ENCODE results near the gene RGS17.
"Not testable (repeated sequence)": the region's sequence is repeated elsewhere in the genome, so short reads cannot be mapped to it uniquely, and the experiment has no call there.

RGS17 gene

DNA sequence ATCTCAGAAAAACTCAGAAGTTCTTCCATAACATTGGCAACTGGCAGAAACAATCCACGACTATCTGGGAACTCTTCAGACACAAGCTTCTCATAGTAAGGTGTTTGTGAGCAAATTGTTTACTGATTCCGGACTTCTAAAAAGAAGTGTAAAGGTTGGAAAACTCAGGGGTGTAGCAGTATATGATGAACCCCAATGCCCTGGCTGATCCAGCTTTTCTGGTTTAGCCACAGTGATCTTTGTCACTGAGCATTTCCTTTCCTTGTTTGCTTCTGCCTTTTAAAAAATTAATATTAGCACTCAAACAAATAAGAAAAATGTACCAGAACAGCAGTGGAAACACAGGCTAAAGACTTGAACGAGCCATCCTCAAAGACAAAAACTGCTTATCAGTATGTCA is 4.9 kb downstream of the RGS17 start:
- no peak for DNase-seq (ENCODE audit: low spot score)
- no peak for FAIRE-seq

DNA sequence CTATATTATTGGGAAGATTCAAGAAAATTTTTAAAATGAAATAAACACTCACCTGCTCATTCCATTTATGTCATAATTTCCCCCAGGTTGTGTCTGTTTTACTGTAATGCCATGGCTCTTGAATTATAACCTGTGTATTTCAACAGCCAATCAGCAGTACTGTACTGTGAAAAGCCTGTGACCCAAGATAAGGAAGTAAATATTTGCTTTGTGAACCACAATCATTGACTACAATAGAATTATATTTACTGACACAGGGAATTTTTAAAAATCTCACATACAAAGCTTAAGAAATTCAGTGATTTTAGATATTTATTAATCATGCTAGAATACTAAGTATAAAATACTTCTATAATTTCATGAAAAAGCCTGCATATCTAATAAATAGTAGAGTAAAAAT is 6.0 kb downstream of the RGS17 start:
- no peak for FAIRE-seq
- DNase-seq (ENCODE audit: low spot score), result no peak

DNA sequence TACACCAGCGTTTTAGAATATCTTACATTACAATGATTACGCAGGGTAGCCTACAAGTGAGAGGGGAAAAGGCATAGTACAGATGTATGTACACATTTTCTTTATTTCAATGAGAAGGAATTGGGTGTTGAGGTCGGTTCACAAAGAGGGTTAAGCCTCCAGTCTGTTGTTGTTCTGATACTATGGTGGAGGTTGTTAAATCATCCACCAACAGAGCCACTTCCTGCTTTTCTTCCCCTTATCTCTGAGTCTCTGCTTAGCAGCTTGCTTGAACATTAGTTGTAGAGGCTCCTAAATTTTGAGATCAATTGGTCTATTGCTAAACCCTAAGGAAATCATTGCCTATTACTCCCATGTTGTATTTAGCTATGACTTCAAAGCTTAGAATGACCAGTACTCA is 7.3 kb downstream of the RGS17 start:
- no peak for DNase-seq (ENCODE audit: low spot score)
- FAIRE-seq, result no peak

DNA sequence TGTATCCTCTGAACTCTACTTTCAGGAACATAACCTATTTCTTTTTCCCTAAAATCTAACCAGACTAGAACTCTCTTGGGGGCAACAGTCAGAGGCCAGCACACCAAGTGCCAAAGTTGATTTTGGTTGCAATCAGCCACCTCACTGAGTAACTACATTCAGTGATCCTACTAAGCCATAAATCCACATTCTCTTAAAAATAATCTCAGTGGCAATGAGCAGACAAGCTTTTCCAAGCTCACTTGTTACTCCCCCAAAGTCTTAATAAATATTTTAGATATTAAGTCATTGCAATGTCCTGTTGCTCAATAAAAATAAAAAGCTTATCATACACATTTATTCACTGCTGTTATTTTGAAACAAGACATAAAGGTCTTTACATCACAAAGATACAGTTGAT is 9.8 kb downstream of the RGS17 start:
- FAIRE-seq, result no peak
- no peak for DNase-seq (ENCODE audit: low spot score)

DNA sequence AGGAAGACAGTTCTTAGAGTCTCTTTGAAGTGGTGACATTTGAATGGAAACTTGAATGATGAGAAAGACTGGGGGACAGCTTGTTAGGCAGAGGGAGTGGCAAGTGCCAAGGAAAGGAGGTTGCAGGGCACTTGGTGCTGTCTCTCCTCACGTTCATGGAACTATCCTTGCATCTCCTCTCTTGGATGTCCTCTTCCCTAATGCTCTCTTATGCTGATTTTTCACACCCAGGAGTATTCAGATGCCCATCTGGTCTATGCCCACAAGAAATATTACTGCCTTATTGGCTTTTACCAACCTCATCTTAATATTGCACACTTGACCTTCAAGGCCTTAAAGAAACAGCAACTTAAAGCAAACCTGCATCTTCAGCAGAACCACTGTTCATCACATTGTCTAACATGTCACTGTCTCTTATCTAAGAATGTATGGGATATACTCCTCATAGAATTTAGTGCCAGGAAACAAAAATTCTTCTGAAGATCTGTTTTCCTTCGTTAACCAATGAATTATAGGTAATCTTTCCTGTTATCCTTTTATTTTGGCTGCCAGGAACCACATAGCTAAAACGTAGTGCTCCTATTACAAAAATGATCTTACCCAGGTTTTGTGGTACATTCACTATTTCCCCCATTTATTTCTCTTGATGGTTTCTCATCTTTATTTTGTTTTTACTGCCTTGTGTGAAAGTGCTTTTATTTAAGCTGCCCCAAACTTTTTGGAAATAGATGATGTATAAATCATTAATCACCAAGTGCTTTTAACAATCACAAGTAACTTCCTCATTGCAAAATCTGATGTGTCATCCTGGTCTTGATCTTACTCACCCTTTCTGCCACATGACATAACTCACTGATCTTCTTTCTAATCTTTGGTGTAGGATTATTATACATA is 12.8 kb downstream of the RGS17 start:
- DNase-seq (ENCODE audit: low spot score), result peak; percentile 71
- FAIRE-seq, result peak; percentile 90

DNA sequence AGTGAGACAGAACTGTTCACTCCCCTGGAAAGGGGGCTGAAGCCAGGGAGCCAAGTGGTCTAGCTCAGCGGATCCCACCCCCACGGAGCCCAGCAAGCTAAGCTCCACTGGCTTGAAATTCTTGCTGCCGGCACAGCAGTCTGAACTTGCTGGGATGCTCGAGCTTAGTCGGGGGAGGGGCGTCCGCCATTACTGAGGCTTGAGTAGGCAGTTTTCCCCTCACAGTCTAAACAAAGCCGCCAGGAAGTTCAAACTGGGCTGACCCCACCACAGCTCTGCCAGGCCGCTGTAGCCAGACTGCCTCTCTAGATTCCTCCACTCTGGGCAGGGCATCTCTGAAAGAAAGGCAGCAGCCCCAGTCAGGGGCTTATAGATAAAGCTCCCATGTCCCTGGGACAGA is 20.0 kb downstream of the RGS17 start:
- FAIRE-seq; DNase-seq (ENCODE audit: low spot score): not testable (repeated sequence)

DNA sequence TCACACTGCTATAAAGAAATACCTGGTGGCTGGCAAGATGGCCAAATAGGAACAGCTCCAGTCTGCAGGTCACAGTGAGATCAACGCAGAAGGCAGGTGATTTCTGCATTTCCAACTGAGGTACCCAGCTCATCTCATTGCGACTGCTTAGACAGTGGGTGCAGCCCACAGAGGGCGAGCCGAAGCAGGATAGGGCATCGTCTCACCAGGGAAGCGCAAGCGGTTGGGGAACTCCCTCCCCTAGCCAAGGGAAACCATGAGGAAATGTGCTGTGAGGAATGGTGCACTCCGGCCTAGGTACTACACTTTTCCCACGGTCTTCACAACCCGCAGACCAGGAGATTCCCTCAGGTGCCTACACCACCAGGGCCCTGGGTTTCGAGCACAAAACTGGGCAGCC is 20.5 kb downstream of the RGS17 start:
- DNase-seq (ENCODE audit: low spot score); FAIRE-seq: not testable (repeated sequence)

DNA sequence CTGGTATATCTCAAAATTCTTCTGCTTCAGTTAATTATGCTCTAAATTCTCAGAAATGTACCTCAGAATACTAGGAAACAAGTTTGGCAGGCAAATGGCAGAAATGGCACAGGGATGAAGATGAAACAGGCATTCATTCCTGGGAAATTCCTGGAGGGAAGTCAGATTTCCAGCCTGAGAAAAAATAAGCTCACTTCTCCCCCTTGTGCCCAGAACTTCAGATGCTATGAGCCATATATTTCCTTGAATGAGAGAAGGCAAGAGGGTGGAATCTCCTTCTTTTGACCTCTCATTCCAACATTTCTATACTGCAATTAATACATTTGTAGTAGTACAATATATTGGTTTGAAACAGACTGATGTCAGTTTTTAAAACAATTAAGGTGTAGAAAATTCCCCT is 22.8 kb downstream of the RGS17 start:
- FAIRE-seq (peak; percentile 28), DNase-seq (ENCODE audit: low spot score) (peak; percentile 9)

DNA sequence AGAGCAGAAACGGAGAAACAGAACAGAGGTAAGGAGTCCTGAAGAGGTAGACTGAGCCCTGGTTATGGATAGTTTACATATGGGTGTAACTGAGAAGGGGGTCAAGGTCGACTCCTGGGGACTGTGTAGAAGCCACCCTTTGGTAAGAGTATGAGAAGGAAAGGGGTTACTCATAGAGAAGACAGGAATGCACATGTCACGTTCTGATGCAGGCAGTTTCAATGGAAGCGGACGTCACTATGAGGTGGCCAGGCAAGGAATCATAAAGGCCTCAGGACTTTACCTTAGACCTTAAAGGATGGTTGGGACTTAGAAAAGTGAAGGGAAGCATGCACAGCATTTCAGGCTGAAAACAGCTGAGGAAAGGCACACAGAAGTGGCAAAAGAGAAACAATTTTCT is 25.1 kb downstream of the RGS17 start:
- DNase-seq (ENCODE audit: low spot score) (no peak), FAIRE-seq (no peak)

DNA sequence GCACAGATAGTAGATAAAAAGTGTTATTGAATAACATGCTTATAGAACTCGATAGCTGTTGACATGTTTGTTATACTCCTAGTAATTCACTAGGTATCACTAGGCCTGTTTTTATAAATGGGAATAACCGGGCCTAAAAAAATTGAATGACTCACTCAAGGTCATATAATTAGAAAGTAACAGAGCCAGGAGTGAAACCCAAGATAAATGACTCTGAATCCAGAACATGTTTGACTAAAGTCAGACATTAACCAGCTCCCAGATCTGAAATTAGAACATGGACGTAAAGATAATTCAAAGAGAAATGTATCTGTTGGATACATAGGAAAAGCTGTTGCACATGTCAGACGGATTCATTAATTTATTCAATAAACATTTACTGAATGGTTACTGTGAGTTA is 26.9 kb downstream of the RGS17 start:
- peak; percentile 7 for DNase-seq (ENCODE audit: low spot score)
- peak; percentile 83 for FAIRE-seq

DNA sequence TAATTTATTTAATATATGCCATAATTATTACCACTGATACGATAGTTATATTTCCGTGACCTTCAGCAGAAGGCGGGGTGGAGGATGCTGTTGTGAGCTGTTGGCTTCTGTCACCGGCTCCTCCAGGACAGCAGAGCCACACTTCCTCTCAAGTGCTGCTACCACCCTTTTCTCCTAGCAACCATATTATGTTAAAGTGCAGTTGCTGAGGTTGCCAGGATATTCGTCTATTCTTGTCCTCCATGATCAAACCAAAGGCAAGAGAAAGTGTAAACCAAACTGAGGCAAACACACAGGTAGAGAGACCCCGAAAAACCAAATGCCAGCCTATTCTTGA is 27.8 kb downstream of the RGS17 start:
- DNase-seq (ENCODE audit: low spot score) (no peak), FAIRE-seq (no peak)

DNA sequence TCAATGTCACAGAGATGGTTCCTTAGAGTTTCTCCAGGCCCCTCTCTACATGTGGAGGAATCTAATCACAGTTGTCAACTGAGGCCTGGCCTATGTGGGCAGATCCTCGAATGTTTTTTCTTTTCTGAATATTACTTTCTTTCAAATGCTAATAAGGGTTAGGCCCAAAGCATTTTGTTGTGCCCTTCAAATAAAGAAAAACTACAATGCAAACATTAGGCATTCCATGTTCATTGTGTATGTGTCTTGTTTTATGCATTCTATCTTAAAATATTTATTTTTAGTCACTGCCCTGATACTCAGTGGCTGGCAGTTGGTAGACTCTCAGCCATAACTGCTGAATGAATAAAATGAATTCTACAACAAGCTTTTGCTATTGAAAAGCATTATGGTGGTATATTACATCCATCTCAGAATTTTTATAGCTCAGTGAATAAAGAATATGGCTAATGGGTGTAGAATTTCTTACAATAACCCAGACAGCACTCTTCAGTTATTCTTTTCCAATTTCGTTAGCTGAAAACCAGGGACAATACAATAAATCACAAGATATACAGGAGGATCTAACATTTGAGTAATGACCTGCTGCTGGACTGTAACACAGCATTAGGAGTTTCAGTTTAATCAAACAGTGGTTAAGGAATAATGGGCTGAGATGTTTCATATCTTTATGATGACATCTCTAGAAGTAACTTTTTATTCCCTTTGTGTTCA is 28.3 kb downstream of the RGS17 start:
- no peak for FAIRE-seq
- DNase-seq (ENCODE audit: low spot score), result no peak

DNA sequence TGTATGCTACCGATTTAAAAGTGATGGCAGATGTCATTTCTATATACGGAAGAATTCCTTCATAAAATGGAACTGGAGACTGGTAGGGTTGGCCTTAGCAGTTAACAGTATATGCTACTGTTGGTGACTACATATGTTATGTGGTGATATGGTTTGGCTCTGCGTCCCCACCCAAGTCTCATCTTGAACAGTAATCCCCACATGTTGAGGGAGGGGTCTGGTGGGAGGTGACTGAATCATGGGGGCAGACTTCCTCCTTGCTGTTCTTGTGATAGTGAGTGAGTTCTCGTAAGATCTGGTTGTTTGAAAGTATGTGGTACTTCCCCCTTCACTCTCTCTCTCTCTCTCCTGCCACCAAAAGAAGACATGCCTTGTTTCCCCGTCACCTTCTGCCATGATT is 29.6 kb downstream of the RGS17 start:
- DNase-seq (ENCODE audit: low spot score), result no peak
- FAIRE-seq, result no peak

DNA sequence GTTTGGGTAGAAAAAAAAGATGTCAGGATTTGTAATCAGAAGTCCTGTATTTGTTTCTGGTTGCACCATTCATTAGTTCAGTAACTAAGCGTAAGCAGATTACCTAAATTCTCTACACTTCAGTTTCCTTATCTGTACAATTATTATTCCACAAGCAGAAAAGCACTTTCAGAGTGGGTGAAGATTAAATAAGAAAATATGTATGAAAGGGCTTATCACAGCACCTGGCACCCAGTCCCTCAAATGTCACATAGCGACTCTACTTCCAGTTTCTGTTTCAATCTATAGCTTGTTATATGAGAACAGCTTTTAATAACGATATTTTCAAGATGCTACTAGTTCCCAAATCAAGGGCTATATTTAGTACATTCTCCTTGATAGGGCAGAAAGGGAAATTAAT is 31.4 kb downstream of the RGS17 start:
- FAIRE-seq (no peak), DNase-seq (ENCODE audit: low spot score) (no peak)

DNA sequence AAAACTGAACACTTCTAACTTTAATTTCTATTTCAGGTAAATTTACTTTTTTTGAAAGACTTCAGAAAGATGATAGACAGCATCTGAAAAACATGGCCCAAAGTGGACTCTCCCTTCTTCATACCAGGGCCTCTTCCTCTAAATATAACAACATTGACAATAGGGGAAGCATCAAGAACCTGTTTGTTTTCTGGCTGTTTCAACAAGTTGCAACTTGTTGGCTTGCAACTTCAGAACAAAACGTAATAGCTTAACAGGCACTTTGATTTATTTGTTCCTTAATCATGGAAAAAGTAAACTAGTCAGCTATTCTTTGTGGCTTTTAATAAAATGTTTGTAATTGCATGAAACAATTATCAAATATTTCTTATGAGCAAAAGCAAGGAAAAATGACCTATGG is 34.3 kb downstream of the RGS17 start:
- no peak for DNase-seq (ENCODE audit: low spot score)
- no peak for FAIRE-seq

DNA sequence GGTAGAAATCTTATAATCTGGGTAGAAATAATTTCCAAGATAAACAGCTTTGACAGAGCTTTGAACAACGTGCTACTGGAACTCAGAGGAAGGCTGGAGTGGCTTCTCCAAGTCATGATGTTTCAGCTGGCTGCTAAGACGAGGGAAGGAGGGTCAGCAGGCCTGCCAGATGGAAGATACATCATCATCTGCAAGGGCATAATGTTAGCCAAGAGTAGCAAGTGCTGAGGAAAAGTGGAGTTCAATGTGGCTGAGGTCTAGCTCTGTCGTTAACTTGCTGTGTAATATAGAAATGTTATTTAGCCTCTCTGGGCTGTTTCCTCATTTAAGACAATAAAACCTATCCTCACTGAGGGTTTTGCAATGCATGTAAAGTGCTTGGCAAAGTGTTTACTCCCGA is 35.1 kb downstream of the RGS17 start:
- DNase-seq (ENCODE audit: low spot score) (no peak), FAIRE-seq (no peak)

DNA sequence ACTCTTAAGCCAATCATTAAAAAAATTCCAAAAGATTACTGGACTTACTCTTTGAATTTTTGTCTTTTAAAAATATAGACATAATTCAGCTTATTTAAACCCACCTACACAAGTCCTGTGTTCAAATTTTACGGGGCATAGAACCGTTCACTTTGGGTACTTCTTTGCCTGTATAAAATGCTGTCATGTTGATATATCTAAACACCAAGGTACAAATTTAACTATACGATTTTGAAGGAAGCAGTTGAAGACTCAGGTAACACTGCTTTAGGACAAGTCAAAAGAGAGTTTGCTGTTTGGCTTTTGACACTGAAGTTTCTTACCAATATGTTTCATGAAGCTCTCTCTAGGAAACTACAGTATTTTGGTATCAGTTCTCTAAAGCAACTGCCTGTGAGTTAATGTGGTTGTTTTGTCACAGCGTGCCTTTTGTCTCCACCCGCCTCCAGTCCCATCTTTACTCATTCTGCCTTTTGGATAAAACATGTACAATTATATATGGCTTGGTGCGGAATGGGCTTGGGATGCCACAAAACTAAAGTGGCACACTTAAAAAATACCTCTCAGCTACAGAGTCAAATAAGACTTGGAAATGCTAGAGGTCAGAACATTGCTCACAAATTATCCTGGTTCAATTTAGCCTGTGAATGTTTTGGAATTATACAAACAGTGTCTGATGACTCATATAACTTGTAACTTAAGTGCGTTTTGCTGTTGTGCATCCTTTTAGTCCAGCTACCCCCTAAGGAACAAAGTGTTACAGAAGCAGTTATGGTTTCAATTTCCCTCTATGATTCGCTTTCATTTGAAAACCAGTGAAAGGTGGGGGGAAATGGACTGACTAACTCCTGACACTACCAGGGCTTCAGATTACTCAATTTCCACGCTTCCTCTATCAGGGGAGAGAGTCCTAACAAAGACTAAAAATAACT is 38.7 kb downstream of the RGS17 start:
- FAIRE-seq, result peak; percentile 76
- DNase-seq (ENCODE audit: low spot score), result peak; percentile 45

DNA sequence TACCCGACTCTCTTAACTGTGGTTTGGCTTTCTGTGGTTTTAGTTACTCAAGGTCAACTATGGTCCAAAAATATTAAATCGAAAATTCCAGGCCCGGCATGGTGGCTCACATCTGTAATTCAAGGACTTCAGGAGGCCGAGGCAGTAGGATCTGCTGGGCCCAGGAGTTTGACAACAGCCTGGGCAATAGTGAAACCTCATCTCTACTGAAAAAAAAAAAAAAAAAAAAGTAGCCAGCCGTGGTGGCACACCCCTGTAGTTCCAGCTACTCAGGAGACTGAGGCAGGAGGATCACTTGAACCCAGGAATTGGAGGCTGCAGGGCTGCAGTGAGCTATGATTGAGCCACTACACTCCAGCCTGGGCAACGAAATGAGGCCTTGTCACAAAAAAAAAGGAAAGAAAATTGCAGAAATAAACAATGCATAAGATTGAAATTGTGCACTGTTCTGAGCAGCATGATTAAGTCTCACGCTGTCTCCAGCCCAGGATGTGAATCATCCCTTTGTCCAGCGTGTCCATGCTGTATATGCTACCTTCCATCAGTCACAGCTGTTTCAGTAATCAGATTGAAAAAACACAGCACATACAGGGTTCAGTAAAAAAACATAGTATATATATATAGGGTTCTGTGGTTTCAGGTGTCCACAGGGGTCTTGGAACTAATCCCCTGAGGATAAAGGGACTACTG is 40.7 kb downstream of the RGS17 start:
- DNase-seq (ENCODE audit: low spot score) (peak; percentile 60), FAIRE-seq (peak; percentile 90)

DNA sequence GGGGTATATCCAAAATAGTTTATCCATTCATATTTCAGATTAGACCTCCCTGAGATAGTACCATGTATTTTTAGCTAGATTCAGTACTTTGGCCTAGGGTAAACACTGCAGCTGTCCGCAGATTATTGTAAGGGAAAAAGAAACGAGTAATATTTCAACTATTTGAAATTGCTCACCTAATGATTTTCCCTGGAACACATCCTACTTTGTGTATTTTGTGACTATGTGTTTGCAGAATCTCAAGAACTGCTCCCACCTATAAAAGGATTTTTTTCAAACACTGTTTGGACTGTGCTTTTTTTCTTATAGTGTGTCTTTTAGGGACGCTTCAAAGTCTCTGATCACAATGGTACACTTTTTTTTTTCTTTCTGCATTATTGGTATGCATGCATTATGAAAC is 42.3 kb downstream of the RGS17 start:
- DNase-seq (ENCODE audit: low spot score), result no peak
- no peak for FAIRE-seq

DNA sequence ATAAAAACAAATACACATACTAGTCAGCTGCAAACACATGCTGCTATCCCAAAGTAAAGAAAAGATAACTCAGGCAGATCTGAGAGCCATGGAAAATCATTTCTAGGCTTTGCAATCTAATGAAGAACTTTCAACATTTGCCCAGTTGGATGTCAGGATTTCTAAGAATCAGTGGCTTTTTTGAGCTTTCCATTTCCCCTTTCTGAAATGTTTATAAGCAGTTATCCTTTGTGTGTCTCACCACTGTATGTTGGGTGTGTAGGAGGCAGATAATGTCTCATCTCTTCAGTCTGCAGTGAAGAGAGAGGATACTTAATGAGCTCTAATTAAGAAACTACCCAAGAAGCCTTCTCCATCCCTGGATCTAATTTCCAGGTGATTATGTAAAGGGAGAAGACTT is 43.6 kb downstream of the RGS17 start:
- DNase-seq (ENCODE audit: low spot score) (no peak), FAIRE-seq (no peak)
